C4-2B (cell line): ENCODE measurements around the gene USP16.

ENCODE experiments used
- CTCF ChIP-seq: fragments of 450-650 bp; conservative IDR thresholded peaks from 2 replicates; pipeline ENCODE4 v1.5.1; 2017; ENCODE audit warnings: mild to moderate bottlenecking
- ZFX ChIP-seq: fragments of 450-650 bp; IDR thresholded peaks from 2 replicates; pipeline ENCODE4 v1.6.1; 2017

- TF ChIP-seq CTCF (no peak), ZFX (no peak)
These were observed 8.8 kb downstream of the USP16 start for GRCh38 chr21:29033301-29033700.
